ENCODE measurements around the gene PVRIG.

DNA sequence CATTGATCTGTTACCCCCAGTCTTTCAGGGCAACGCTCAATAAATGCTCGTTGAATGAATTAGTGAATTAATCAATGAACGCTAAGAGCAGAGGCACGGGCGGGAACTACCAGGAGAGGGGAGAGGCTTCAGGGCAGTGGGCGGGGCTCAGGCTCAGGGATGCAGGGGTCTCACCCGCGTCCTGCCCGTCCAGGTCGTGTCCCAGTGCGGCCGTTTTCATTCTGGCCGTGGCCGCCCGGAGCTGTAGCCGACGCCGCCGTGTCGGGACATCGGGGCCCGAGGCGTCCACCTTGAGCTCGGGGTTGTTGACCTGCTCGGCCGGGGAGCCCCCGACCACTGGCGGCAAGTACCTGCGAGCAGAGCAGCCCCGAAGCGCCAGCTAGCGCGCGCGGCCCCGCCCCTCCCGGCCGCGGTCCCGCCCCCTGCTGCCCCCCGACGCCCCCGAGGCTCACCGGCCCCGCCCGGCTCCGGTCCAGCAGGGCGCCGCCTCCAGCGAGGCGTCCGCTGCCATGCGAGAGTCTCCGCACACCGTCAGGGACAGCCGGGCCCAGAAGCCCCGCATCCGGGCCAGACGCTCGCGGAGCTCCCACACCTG is 48.6 kb upstream of the PVRIG start:
- TF ChIP-seq, protein P1, sequence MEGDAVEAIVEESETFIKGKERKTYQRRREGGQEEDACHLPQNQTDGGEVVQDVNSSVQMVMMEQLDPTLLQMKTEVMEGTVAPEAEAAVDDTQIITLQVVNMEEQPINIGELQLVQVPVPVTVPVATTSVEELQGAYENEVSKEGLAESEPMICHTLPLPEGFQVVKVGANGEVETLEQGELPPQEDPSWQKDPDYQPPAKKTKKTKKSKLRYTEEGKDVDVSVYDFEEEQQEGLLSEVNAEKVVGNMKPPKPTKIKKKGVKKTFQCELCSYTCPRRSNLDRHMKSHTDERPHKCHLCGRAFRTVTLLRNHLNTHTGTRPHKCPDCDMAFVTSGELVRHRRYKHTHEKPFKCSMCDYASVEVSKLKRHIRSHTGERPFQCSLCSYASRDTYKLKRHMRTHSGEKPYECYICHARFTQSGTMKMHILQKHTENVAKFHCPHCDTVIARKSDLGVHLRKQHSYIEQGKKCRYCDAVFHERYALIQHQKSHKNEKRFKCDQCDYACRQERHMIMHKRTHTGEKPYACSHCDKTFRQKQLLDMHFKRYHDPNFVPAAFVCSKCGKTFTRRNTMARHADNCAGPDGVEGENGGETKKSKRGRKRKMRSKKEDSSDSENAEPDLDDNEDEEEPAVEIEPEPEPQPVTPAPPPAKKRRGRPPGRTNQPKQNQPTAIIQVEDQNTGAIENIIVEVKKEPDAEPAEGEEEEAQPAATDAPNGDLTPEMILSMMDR (IDR thresholded peaks at IDR 0.05): no peak
- TF ChIP-seq EP300 (IDR thresholded peaks at IDR 0.05): no peak
- no peak for TF ChIP-seq POLR2A (IDR thresholded peaks at IDR 0.05; ENCODE audit: low read depth)
- TF ChIP-seq POLR2AphosphoS5 (IDR thresholded peaks at IDR 0.05): no peak

Measured in esophagus muscularis mucosa (tissue), 4 donors.